Head of caudate nucleus (tissue), 42 donors: Measurements from ENCODE around the gene CNFN.
A peak's percentile ranks its signal among the peaks of the same experiment; 100 is the strongest.

Experiments used
- DNase-seq, 42 donors: peaks; one replicate each; pipeline versions ENCODE4 v3.0.0 to v3.0.0-alpha.2; 2020 to 2021; ENCODE audit warnings: mixed read lengths in 7 of 42
- intact Hi-C: fragments of 100-400 bp; cut with DNase I; formaldehyde crosslinking; loops from one replicate; pipeline ENCODE4 v1.15.0; 2022

Gene CNFN

DNA sequence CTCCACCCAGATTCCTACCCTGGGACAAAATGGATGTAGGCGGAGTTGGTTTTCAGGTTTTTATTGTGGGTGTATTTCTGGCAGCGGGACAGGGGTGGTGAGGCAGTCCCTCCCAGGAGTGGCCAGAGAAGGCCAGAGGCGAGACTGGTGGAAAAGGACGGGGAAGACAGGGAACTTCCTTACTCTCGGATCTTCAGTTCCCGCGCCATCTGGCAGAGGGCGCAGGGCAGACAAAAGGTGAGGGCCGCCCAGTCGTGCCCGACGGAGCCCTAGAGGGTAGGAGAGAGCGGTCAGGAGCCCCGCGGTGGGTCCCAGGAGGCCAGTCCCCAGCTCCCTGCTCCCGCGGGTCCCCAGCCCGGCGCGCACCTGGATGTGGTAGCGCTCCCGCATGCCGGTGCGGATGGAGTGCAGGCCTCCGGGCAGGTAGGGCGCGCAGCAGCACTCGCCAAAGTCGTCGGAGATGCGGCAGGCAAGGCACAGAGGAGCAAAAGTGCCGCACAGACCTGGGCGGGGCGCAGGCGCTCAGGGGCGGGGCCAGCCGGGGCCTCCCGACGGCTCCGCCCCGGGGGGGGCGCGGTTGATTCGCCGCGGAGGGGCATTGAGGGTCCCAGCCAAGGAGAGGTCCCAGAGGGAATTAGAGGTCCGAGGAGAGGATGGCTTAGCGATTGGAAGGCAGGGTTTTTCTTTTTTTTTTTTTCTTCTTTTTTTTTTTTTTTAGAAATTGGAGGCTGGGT, 3.0 kb downstream of the CNFN start:
- peak in 41 of 42 donors; percentile 34 to 83 (median 65) for DNase-seq
- intact Hi-C loops = no loop called here

DNA sequence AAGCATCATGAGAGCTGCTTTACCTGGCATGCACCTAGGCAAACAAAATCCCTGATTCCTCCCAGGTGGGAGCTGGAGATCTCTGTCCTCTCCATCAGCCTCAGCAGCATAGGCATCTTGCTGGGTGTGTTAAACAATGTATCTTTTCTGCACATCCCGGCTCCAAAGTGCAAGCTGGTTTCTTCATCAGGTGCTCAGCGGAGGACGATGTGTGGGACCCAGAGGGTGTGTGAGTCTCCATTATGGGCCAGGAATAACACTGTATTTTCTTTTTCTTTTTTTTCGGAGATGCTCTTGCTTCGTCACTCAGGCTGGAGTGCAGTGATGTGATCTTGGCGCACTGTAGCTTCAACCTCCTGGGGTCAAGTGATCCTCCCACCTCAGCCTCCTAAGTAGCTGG, 9.9 kb downstream of the CNFN start:
- peak in 30 of 42 donors; percentile 16 to 83 (median 43) for DNase-seq
- intact Hi-C loops = no loop called here

DNA sequence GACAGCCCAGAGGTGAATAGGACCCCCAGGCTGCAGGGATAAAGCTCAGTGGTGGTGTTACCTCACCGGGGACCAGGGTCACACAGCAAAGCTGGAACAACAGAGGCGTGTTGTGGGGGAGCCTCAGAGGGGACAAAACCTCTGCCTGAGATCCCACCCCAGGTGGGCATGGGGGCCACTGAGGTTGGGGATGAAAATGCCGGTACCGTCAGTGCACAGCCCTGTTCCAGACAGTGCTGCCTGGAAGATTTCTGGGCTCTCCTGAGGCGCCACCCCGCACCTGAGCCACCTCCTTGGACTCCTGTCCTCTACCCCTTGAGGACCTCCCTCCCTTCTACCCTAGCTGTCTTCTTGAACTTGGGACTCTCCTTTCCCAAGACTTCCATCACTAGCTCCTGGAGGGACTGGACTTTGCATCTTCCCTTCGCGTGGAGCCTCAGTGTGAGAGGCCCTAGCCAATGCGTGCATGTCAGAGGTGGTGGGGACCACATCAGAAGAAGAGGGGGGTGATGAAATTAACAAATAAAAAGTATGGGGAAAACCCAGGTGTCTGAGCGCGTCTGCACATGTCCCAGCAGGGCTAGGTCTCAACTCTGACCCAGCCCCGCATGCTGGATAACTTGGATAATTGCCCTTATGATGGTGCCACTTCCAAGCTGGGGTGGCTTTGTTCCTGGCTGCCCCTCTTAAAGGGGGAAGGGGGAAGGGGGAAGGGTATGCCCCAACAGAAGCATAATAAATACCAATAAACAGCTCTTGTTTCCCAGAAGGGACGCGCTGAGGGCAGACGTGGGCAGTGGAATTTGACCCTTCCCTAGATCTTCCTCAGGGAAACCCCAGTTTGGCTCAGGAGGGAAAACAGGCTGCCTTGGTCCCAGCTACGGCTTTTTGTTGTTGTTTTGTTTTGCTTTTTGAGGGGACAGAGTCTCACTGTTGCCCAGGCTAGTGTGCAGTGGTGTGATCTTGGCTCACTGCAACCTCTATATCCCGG, 11.6 kb downstream of the CNFN start:
- intact Hi-C loops = no loop called here
- DNase-seq = no peak

DNA sequence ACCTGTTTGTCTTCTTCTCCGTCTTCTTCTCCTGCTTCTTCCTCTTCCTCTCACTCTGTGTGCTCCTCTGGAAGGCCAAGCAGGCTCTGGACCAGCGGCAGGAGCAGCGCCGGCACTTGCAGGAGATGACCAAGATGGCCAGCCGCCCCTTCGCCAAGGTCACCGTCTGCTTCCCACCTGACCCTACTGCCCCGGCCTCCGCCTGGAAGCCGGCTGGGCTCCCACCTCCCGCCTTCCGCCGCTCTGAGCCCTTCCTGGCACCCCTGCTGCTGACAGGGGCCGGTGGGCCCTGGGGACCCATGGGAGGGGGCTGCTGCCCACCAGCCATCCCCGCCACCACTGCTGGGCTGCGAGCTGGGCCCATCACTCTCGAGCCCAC, 13.9 kb downstream of the CNFN start:
- no peak for DNase-seq
- intact Hi-C loops = no loop called here

DNA sequence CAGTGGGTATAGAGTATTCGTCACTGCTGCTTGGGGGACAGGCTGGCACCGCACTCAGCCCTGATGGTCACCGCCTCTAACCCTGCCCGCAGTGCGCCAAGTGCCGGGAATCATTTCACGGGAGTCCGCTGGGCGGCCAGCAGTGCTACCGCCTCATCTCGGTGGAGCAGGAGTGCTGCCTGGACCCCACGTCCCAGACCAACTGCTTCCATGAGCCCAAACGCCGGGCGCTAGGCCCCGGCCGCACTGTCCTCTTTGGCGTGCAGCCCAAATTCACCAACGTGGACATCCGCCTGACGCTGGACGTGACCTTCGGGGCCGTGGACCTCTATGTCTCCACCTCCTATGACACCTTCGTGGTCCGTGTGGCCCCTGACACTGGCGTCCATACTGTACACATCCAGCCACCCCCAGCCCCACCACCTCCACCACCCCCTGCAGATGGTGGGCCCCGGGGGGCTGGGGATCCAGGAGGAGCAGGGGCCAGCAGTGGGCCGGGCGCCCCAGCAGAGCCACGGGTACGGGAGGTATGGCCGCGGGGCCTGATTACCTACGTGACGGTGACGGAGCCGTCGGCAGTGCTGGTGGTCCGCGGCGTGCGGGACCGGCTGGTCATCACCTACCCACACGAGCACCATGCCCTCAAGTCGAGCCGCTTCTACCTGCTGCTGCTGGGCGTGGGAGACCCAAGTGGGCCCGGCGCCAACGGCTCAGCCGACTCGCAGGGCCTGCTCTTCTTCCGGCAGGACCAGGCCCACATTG, 14.5 kb downstream of the CNFN start:
- intact Hi-C loops = no loop called here
- no peak for DNase-seq

DNA sequence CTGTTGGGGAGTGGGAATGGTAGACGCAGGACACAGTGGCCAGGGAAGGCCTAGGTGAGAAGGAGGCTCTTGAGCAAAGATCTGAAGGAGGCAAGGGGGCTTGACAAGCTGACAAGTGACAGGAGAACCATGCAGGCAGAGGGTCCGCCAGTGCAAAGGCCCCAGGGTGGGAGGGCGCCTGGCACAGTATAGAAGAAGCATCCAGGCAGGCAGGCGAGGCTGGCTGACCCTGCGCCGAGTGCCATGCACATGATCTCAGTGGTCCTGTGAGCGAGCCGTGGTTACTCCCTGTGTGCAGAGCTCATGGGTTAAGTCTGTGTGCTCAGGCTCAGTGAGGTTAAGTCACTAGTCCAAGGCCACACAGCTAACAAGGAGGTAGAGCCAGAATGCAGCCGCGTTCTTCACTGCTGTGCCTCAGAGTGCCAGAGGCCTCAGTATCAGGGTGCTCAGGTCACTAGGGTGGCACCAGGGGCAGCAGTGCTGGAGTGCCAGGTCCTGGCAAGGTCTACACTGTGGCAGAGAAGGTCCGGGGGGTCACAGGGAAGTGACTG, 15.2 kb downstream of the CNFN start:
- no peak for DNase-seq
- intact Hi-C loops = no loop called here

DNA sequence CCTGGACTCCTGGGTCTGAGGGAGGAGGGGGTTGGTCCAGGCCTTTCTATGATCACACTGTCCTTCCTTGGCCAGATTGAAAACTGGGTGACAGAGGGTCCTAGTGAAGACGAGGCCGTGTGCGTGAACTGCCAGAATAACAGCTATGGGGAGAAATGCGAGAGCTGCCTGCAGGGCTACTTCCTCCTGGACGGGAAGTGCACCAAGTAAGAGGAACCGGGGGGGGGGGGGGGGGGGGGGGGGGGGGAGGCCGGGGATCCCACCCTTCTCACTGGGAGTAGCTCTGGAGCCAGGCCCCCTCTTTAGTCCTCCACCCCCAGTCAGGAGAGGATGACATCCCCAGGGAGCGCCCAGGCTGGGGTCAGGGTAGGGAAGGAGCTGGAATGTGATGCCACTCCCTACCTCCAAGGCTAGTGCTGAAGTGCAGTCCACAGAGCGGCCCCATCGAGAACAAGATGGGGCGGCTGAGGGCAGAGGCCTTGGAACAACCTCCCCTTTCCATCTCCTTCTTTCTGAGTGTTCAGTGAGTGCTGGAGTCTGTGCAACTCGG, 19.4 kb downstream of the CNFN start:
- DNase-seq = no peak
- intact Hi-C loops = no loop called here

DNA sequence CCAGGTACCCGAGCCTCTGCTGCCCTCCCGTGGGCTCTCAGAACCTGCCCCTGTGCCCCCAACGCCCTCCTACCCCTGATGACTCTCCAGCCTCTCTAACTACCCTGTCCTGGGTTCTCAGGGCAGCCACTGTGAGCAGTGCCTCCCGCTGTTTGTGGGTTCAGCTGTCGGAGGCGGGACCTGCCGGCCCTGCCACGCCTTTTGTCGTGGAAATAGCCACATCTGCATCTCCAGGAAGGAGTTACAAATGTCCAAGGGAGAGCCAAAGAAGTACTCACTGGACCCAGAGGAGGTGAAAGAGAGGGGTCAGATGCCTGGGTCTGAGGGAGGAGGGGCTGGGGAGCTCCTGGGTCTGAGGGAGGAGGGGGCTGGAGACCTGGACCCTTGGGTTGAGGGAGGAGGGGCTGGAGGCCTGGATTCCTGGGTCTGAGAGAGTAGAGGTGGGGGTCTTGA, 20.0 kb downstream of the CNFN start:
- DNase-seq = no peak
- intact Hi-C loops = no loop called here

DNA sequence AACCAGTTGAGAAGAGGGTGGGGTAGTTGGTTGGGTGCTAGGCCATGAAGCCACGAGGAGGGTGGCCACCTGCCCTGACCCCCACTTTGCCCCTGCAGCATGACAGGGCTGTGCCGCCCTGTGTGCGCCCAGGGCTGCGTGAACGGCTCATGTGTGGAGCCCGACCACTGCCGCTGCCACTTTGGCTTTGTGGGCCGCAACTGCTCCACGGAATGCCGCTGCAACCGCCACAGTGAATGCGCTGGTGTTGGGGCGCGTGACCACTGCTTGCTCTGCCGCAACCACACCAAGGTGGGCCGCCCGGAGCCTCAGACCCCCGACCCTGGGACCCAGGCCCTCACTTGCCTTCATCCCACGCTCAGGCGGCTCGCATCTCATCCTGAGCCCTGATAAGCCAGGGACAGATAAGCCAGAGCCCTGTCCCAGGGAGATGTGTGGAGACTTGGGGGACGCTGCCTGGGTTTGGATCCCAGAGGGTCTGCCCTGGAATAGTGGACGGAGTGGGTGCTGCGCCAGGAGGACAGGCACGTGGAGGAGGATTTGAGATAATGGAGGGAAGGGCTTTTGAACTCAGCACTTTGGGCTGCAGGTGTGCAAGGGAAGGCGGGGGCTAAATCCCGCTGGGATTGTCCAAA, 20.5 kb downstream of the CNFN start:
- intact Hi-C loops = no loop called here

DNA sequence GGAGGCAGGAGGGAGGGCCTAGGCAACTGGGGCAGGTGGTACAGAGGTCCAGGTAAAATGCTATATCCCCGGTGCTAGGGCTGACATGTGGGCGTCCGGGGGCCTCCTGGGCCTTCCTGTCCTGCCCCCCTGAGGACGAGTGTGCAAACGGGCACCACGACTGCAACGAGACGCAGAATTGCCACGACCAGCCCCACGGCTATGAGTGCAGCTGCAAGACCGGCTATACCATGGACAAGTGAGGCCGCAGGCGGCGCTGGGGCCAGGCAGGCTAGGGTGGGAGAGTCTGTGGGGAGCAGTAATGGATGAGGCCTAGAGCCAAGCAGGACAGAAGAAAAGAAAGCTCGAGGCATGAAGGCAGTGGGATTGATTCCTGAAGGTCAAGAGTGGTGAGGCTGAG, 21.3 kb downstream of the CNFN start:
- DNase-seq = no peak
- intact Hi-C loops = no loop called here

More for the DNA sequence above, 20.5 kb downstream of the CNFN start:
- DNase-seq = no peak

DNA sequence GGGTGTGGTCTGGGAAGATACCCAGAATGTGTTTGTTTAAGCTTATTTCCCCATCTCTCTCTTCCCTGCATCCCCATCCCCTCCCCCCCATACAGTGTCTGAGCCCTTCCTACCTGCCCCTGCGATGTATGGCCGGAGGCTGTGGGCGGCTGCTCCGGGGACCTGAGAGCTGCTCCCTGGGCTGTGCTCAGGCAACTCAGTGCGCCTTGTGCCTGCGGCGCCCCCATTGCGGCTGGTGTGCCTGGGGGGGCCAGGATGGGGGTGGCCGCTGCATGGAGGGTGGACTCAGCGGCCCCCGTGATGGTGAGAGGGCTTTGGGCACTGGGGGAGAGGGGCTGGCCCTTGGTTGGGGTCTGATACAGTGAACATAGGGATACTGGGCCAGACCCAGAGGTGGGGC, 21.7 kb downstream of the CNFN start:
- intact Hi-C loops = no loop called here
- no peak for DNase-seq

DNA sequence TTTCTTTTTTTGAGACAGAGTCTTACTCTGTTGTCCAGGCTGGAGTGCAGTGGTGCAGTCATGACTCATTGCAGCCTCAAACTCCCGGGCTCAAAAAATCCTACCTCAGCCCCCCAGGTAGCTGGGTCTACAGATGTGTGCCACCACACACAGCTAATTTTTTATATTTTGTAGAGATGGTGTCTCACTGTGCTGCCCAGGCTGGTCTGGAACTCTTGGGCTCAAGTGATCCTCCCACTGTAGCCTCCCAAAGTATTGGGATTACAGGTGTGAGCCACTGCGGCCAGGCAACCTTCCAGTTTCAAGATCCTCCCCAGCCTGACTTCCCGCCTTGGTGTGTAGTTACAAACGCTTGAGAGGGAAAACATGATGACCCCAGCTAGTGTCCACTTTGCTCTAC, 22.2 kb downstream of the CNFN start:
- intact Hi-C loops = no loop called here
- no peak for DNase-seq

DNA sequence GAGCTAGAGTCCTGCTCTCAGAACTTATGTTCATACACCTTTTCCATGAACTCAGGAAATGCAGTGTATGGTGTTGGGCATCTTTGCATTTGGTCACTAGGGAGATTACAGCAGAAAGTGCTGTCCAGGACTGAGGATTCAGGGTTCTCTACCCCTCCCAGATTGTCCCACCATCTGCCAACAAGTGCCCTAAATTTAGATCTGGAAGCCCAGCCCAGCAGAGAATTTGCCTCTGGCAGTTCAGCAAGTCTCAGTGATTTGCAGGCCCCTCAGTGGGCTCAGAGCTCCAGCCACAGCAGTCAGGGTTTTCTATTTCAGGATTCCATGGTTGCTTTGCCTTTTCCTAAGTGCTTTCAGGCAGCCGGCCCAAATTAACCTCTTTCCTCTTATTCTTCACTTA, 23.4 kb downstream of the CNFN start:
- no peak for DNase-seq

DNA sequence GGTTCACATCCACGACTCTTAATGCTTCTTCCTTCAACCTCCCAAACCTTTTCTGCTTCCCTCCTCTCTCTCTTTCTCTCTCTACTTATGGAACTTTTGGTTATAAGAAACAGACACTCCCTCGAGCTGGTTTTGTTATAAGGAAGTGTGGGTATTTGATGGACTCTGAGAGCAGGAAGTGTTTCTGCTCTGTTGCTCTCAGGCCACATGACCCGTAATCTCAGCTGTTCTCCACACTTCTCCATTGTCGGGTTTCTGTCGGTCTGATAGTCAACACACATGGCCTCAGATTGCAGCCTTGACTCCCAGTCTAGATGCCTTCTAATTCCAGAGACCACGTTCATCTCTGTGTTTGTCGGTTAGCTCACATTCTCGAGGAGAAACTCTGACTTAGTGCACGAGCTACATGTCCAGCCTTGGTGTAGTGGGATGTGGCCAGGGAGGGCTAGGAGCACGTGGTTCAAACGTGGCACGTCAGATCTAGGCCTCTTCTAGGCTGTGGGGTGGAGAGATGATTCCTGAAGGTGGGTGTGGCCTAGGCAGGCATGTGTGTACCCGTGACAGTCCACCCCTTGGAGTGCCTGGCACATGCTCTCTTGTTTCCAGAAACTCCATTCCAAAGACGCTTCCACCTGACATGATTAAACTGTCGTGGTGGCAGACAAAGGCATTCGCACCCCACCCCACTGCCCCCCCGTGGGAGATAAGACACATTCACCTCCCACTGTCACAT, 26.3 kb downstream of the CNFN start:
- intact Hi-C loops = no loop called here
- DNase-seq = peak in 5 of 42 donors; percentile 9 to 44 (median 31)

More for the DNA sequence above, 23.4 kb downstream of the CNFN start:
- intact Hi-C loops = no loop called here

DNA sequence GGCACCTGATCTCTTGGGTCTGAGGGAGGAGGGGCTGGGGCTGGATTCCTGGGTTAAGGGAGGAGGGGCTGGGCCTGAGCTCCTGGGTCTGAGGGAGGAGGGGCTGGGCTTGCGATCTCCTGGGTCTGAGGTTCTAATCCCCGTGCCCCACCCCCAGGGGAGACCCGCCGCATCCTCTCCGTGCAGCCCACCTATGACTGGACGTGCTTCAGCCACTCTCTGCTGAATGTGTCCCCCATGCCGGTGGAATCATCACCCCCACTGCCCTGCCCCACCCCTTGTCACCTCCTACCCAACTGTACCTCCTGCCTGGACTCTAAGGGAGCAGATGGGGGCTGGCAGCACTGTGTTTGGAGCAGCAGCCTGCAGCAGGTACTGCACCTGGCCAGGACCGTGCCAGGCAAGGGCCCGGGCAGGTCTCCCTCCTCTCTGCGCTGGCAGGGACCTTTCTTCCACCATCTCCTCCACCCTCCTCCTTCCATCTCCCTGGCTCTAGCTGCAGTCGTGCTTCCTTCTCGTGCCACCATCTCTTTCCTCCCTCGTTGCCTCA, 27.1 kb downstream of the CNFN start:
- no peak for DNase-seq
- intact Hi-C loops = no loop called here

DNA sequence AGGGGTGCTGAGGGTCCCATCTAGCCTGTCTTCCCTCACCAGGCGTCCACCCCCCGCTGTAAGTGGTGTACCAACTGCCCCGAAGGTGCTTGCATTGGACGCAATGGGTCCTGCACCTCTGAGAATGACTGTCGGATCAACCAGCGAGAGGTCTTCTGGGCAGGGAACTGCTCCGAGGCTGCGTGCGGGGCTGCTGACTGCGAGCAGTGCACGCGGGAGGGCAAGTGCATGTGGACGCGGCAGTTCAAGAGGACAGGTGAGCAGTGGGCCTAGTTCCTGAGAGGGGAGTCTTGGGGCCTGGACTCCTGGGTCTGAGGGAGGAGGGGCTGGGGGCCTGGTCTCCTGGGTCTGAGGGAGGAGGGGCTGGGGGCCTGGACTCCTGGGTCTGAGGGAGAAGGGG, 27.8 kb downstream of the CNFN start:
- intact Hi-C loops = no loop called here

DNA sequence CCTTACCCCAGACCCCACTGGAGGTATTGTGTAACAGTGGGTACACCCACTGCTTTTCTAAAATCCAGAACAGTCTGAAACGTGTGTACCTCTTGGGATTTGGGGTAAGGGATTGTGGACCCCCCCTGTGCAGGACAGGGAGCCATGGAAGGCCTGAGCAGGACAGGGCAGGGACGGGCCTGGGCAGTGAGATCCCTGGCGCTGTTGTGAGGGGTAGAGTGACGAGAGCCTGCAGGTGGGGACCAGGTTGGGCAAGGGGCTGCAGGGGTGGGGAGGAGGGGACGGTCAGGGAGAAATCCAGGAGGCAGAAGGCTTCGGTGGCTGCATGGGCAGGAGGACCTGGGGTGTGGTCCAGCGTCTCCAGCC, 28.6 kb downstream of the CNFN start:
- no peak for DNase-seq
- intact Hi-C loops = no loop called here

More for the DNA sequence above, 27.8 kb downstream of the CNFN start:
- DNase-seq = no peak
